NCI-H774 (cell line): ENCODE data around the gene VTI1A.

Source experiments
- DNase-seq: peaks from one replicate; lab custom pipeline; 2025; lab: John Stamatoyannopoulos, UW

VTI1A gene

GRCh38 chr10:112811741-112812551, 364.9 kb downstream of the VTI1A start:
- no peak for DNase-seq

DNA sequence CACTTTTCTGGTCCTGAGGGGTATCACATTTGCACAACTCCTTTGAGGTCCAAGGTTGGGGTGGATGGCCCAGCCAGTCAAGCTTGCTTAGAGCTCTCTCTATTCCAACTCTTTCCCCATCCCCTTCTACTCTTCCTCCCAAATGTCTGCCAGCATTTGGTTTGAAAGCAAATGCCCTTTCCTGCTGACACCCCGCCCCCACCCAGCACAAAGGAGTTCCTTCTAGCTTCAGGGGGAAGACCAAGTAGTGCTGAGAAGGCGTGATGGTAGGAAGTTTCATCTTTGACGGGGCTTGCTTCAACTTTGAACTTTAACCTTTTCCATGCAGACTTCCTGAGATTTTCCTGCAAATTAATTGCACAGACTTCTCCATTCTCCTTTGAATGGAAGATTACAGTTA, 365.6 kb downstream of the VTI1A start:
- DNase-seq, result no peak

DNA sequence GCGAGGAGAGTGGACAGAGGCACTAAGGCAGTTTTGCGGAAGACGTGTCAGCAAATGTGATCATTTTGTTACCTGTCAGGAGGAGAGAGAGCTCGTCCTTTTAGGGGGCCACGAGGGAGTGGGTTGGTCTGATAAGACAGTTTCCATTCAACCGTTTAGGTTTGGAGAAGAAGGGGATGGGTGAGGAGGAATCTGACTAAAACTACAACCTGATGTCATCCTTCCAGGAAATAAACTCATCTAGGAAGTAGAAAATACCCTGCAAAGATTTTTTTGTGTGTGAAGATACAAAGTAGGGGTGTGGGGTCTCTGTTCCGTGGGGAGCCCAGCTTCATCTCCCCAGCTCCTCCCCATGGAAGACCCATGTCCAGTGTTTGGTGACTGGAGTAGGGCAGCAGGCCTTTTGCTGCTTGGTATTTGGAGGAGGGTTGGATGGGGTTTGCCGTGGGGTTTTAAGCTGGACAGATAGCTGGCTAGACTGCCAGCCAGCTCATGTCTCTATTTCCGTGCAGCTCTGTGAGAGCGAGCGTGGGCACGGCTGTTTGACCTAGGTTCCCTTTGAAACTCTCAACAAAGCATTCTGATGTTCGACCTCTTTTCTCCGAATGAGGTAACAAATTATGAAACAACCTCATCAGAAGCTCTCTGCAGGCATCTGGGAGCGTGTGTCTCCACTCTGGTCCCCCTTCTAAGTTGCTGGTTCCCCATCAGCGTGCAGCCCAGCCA, 367.0 kb downstream of the VTI1A start:
- DNase-seq, result no peak

DNA sequence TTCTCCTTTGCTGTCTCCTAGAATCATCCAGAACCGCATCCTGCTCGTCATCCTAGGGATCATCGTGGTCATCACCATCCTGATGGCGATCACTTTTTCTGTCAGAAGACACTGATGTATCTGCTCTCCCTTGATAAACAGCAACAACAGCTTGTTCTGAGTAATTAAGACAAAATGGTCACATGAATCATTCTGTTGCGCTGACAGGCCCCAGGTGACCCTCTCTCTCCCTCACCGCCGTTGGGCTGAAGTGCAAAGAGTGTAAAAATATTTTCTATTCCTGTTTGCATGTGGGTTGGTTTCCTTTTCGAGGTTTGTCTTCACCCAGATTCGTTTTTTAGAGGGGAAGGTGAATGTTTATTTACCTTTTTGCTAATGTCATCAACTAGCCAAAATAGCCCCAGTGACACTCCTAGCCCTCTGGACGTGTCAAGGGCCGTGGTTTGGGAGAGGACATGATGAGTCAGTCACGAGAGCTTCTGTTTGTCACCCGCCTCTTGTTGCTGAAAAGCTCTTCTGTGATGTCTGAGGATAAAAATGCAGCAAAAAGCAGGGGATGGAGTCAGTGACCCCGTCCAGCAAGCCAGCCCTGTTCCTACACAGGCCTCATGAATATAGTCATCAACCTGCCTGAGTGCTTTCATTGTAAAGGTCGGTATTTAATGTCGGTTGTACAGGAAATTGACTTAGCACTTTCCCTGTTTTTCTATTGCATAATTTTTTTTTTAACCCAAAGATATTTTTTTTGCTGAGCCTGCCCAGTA, 368.4 kb downstream of the VTI1A start:
- no peak for DNase-seq

GRCh38 chr10:112816033-112816430, 369.0 kb downstream of the VTI1A start:
- no peak for DNase-seq

DNA sequence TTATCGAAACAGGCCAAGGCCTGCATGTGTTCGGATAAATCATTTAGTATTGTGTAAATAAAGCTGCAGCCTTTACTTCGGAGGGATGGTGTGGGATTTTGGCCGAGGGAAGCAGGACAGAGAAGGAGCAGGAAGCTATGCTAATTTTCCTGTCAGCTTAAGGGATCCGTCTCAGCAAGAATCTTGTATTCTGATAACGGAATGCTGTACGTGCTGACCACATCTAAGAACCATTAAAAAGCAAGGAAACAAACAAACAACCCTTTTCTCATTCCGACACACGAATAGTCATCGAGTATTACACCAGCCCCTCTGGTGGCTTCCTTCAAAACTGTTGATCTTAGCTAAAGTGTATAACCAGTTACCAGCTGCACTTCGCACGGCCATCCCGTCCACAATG, 369.9 kb downstream of the VTI1A start:
- no peak for DNase-seq

DNA sequence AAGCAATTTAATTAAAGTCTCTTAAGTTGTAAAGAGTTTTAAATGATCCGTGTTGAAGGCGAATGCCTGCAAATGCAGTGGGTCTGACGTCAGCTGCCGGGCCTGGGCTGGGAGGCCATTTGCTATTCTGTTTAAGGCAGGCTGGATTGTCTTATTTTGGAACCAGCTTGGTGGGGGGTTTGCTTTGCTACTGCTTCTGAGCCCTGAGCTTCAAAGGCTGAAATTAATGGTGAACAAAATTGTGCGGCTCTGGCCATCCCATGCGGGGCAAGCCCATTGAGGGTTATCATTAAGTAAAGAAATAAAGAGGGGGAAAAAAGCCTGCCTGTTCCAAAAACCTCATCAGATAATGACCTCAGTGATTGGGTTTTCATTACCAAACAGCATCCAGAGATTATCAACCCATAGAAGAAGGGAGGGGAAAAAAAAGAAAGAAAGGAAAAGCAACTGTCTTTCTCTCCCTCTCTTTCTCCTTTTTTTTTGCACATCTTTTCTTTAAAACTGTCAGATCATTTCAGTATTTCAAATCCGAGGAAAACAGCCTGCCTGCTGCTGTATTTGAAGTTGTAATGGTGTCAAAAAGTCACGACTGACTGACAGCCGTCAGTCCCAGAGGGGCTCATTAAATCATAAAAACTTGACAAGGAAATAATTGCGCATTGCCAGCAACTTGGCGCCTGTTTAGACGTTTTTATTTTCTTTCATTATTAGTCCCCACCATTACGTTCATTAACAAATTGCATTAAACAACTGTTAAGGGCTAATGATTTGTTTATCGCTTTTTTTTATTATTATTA, 371.2 kb downstream of the VTI1A start:
- DNase-seq, result no peak

GRCh38 chr10:112819231-112819630, 372.2 kb downstream of the VTI1A start:
- DNase-seq, result no peak

- no peak for DNase-seq
Observed at GRCh38 chr10:112820320-112820719, 373.3 kb downstream of the VTI1A start.

DNA sequence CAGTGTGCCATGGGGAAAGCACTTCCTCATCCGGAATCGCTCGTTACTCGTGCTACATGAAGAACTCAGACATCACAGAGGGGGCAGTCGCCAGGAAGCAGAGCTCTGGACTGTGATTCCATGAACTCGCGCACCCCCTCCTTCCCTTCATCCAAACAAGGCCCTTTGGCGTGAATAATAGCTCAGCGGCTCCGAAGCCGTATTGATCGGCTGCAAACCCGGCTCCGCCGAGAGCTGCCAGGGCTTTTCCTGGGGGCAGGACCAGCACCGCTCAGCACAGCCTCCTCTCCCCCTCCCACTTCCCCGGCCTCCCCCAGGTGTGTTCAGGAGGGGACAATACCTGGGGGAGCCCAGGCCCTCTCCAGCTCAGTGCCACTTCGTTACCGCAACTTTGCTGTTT, 374.0 kb downstream of the VTI1A start:
- DNase-seq, result no peak

GRCh38 chr10:112821663-112822062, 374.6 kb downstream of the VTI1A start:
- no peak for DNase-seq

DNA sequence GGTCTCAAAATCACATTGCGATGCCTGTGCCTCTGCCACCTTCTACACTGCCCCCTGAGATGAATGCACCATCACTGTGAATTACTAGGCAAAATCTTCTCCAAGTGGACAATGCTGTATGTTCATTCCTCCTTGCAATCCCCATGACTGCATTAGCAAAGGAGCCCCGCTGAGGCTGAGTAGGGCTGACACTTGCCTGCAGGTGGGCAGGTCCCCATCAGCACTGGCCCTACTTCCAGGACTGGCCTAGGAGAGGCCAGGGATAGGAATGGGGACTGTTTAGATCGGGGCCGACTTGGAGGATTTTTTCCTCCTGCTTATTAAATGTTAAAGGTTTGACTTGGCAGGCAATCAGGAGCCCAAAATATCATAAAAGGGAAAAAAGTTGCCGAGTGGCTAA, 376.0 kb downstream of the VTI1A start:
- no peak for DNase-seq

GRCh38 chr10:112823604-112824003, 376.6 kb downstream of the VTI1A start:
- no peak for DNase-seq

DNA sequence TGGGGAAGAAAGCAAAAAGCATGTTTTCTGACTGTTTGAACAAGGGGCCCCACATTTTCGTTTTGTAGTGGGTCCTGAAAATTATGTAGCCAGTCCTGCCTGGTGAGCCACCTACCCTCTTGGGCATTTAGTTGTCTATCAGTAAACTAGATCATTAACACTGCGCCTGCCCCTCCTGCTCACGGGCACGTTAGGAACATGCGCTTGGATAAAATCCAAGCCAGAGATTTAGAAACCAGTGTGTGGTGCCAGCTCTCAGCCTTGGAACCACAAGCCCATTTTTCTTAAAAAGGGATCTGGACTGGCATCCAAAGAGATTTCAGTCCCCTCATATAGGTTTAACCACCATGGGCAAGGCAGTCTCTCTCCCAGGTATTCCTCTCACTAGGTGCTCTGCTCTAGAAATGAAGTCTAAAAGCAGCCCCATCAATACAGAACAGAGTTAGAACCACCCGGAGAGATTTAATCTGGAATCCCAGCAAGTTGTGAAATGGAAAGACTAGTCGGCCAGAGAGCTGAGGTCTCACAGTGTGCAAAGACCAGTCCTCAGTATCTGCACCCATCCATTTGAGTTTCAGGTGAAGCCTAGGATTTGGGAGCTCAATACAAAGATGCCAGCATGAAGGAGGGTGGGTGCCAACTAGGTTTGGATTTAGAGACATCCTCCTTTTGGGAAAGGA, 379.1 kb downstream of the VTI1A start:
- no peak for DNase-seq

- DNase-seq, result no peak
Observed at GRCh38 chr10:112827086-112827485, 380.1 kb downstream of the VTI1A start.

GRCh38 chr10:112827951-112828350, 380.9 kb downstream of the VTI1A start:
- DNase-seq, result no peak

- no peak for DNase-seq
Observed at GRCh38 chr10:112831859-112832258, 384.8 kb downstream of the VTI1A start.

- DNase-seq, result no peak
Observed at GRCh38 chr10:112832361-112832878, 385.4 kb downstream of the VTI1A start.

- no peak for DNase-seq
Observed at GRCh38 chr10:112832959-112833358, 385.9 kb downstream of the VTI1A start.

- DNase-seq, result no peak
Observed at GRCh38 chr10:112834751-112835181, 387.8 kb downstream of the VTI1A start.

DNA sequence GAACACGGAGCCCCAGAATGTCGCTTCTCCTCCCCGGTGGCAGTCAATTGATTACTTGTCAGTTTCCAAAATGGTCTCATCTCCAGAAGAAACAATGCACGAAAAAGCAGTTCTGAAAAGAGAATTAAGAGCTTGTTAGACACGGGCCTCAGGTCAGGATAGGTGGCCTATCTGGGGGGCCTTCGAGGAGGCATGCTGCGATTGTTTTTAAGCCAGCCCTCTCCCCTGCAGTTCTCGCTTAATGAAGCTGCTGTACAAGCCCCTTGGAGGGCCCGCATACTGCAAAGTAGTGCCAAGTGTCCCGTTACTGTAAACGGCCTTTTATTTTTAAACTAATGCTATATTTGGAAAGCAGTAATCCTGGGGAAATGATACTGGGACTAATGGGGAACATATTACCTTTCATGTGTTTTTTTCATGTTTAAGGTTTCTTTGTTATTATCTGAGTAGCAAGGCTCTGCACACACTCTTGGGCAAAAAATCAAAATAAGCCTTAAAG, 388.3 kb downstream of the VTI1A start:
- no peak for DNase-seq
